ENCODE results near the gene ST8SIA6. TPM values are rescaled to one million over a fixed set of nuclear protein-coding genes. Genes with fewer than 3 reads are reported as not detected.
"Not testable (repeated sequence)": the region's sequence is repeated elsewhere in the genome, so short reads cannot be mapped to it uniquely, and the experiment has no call there.

The ST8SIA6 gene
- total RNA-seq, 1 donor: 0.36 TPM

DNA sequence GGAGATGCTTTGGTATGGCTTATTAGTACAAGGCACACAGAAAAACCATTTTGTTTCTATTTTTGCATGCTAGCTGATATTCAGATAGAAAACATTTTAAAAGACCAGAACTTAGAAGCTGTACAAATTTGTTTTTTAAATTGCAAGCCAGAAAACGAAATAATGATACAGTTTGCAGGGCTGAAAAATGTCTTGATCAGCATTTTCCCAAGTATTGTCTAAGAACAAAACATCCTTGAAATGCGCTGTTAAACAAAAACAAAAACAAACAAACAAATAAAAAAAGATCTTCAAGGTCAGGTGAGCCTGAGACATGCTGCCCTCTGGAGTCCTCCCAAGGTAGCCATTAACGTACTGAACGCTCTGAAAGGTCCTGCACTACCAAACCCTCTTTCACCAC lies 128.0 kb downstream of the ST8SIA6 start:
- DNase-seq (ENCODE audit: insufficient read length, low spot score, missing footprints): no peak
- no peaks in the 10 kb centered on the region for H3K9me3 ChIP-seq (ENCODE audit: low read depth, low read length)
- H3K4me2 ChIP-seq (ENCODE audit: insufficient read depth, low read length): no peak overlapping the region
- H4K20me1 ChIP-seq (ENCODE audit: insufficient read depth, low read length): no peaks in the 10 kb centered on the region
- peaks cover 3% of the 10 kb centered on the region for H3K4me1 ChIP-seq (ENCODE audit: insufficient read depth, low read length)
- H3K27ac ChIP-seq (ENCODE audit: low read depth, low read length): no peak overlapping the region
- peaks cover under 1% of the 10 kb centered on the region for H3K27me3 ChIP-seq (ENCODE audit: insufficient read depth, low read length)
- no peak overlapping the region for H3K4me3 ChIP-seq (ENCODE audit: insufficient read depth, low read length)
- H2AFZ ChIP-seq (ENCODE audit: low read length): no peak overlapping the region
- TF ChIP-seq, protein P1, sequence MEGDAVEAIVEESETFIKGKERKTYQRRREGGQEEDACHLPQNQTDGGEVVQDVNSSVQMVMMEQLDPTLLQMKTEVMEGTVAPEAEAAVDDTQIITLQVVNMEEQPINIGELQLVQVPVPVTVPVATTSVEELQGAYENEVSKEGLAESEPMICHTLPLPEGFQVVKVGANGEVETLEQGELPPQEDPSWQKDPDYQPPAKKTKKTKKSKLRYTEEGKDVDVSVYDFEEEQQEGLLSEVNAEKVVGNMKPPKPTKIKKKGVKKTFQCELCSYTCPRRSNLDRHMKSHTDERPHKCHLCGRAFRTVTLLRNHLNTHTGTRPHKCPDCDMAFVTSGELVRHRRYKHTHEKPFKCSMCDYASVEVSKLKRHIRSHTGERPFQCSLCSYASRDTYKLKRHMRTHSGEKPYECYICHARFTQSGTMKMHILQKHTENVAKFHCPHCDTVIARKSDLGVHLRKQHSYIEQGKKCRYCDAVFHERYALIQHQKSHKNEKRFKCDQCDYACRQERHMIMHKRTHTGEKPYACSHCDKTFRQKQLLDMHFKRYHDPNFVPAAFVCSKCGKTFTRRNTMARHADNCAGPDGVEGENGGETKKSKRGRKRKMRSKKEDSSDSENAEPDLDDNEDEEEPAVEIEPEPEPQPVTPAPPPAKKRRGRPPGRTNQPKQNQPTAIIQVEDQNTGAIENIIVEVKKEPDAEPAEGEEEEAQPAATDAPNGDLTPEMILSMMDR (IDR thresholded peaks at IDR 0.05; ENCODE audit: extremely low read depth, low read depth, low read length): no peak
- H3K79me2 ChIP-seq (ENCODE audit: insufficient read depth, low read length): no peaks in the 10 kb centered on the region
- H3K36me3 ChIP-seq (ENCODE audit: insufficient read depth, low read length): no peaks in the 10 kb centered on the region

DNA sequence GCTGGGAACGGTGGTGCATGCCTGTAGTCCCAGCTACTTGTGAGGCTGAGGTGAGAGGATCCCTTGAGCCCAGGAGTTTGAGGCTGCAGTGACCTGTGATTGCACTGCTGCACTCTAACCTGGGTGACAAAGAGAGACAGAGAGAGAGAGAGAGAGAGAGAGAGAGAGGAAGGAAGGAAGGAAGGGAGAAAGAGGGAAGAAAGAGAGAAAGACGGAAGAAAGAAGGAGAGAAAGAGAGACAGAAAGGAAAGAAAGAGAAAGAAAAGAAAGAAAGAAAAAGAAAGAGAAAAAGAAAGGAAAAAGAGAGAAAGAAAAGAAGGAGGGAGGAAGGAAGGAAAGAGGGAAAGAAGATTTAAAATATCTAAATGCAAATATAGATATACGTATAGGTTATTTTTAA lies 132.4 kb downstream of the ST8SIA6 start:
- not testable (repeated sequence) for H2AFZ ChIP-seq (ENCODE audit: low read length); H4K20me1 ChIP-seq (ENCODE audit: insufficient read depth, low read length); H3K4me3 ChIP-seq (ENCODE audit: insufficient read depth, low read length); DNase-seq (ENCODE audit: insufficient read length, low spot score, missing footprints); H3K36me3 ChIP-seq (ENCODE audit: insufficient read depth, low read length); H3K79me2 ChIP-seq (ENCODE audit: insufficient read depth, low read length); H3K4me1 ChIP-seq (ENCODE audit: insufficient read depth, low read length); H3K4me2 ChIP-seq (ENCODE audit: insufficient read depth, low read length); H3K27ac ChIP-seq (ENCODE audit: low read depth, low read length); H3K9me3 ChIP-seq (ENCODE audit: low read depth, low read length)
- H3K27me3 ChIP-seq (ENCODE audit: insufficient read depth, low read length): peaks cover 17% of the 10 kb centered on the region

DNA sequence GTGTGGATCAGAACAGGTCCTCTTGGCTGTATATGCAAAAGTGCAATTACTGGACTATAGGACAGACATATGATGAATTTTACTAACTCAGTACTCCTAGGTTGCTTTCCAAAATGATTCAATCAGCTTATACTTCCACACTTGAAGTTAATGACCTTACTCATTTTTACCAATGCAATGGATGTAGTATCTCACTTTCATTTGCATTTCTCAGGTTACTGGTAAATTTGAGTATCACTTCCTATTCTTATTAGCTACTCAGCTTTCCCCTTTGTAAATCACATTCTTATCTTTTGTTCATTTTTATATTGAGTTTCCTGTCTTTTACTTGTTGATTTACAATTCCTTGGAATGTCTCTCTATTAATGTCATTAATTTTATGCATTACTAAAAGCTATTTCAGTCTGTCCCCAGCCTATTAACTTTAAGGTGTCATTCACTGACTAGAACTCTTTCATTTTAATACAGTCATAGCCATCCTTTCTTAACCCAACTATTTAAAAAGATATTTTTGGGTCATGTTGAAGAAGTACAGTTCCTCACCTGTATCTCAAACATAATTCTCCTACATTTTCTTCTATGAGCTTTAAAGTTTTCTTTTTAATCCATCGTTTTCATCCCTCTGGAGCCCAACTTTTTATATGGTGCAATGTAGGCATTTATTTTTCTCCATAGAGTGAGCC lies 137.8 kb downstream of the ST8SIA6 start:
- TF ChIP-seq, protein P1 (IDR thresholded peaks at IDR 0.05; ENCODE audit: extremely low read depth, low read depth, low read length): no peak
- Histone ChIP-seq H3K27me3 (ENCODE audit: insufficient read depth, low read length) (peaks cover 42% of the 10 kb centered on the region), H3K4me3 (ENCODE audit: insufficient read depth, low read length) (no peak overlapping the region), H3K9me3 (ENCODE audit: low read depth, low read length) (no peaks in the 10 kb centered on the region), H3K27ac (ENCODE audit: low read depth, low read length) (no peak overlapping the region), H3K79me2 (ENCODE audit: insufficient read depth, low read length) (no peaks in the 10 kb centered on the region), H2AFZ (ENCODE audit: low read length) (no peak overlapping the region), H4K20me1 (ENCODE audit: insufficient read depth, low read length) (no peaks in the 10 kb centered on the region), H3K36me3 (ENCODE audit: insufficient read depth, low read length) (no peaks in the 10 kb centered on the region), H3K4me2 (ENCODE audit: insufficient read depth, low read length) (no peak overlapping the region), H3K4me1 (ENCODE audit: insufficient read depth, low read length) (no peaks in the 10 kb centered on the region)
- no peak for DNase-seq (ENCODE audit: insufficient read length, low spot score, missing footprints)

DNA sequence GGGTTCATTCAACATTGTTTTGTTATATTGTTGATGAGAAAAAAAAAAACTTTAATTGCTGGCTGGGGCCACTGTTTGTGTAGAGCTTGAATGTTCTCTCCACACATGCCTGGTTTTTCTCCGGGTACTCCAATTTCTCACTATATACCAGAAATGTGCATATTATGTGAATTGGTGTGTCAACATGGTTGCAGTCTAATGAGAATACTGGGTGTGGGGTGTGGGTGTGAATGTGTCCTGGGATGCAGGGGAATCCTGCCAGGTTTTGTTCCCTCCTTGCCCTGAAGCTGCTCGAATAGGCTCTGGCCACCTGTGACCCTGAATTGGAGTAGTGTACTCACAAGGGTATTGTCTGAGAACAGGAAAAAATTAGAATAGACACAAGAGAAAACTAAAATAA lies 145.0 kb downstream of the ST8SIA6 start:
- Histone ChIP-seq H3K79me2 (ENCODE audit: insufficient read depth, low read length) (no peaks in the 10 kb centered on the region), H4K20me1 (ENCODE audit: insufficient read depth, low read length) (no peaks in the 10 kb centered on the region), H3K4me3 (ENCODE audit: insufficient read depth, low read length) (no peak overlapping the region), H3K36me3 (ENCODE audit: insufficient read depth, low read length) (no peaks in the 10 kb centered on the region), H2AFZ (ENCODE audit: low read length) (no peak overlapping the region), H3K4me2 (ENCODE audit: insufficient read depth, low read length) (no peak overlapping the region), H3K9me3 (ENCODE audit: low read depth, low read length) (no peaks in the 10 kb centered on the region), H3K27me3 (ENCODE audit: insufficient read depth, low read length) (peaks cover 28% of the 10 kb centered on the region), H3K27ac (ENCODE audit: low read depth, low read length) (no peak overlapping the region), H3K4me1 (ENCODE audit: insufficient read depth, low read length) (no peaks in the 10 kb centered on the region)
- no peak for DNase-seq (ENCODE audit: insufficient read length, low spot score, missing footprints)
- TF ChIP-seq, protein P1 (IDR thresholded peaks at IDR 0.05; ENCODE audit: extremely low read depth, low read depth, low read length): no peak
